ENCODE measurements around the gene ZNF496. TPM values are rescaled to one million over a fixed set of nuclear protein-coding genes. Genes with fewer than 3 reads are reported as not detected.
"Not testable (repeated sequence)": the region's sequence is repeated elsewhere in the genome, so short reads cannot be mapped to it uniquely, and the experiment has no call there.

The ZNF496 gene
- polyA plus RNA-seq, 1 donor, result 18.0 TPM

GRCh38 chr1:247370786-247371732 is 39.4 kb upstream of the ZNF496 start:
- Histone ChIP-seq H3K36me3 (ENCODE audit: control insufficient read depth, insufficient read depth, low read length) (no peaks in the 10 kb centered on the region), H3K27me3 (ENCODE audit: control insufficient read depth, insufficient read depth, low read length) (no peaks in the 10 kb centered on the region), H3K27ac (ENCODE audit: low read length) (no peak overlapping the region), H3K4me1 (ENCODE audit: control insufficient read depth, insufficient read depth, low read length) (no peaks in the 10 kb centered on the region), H3K9me3 (ENCODE audit: control insufficient read depth, low read depth, low read length) (no peaks in the 10 kb centered on the region), H3K4me3 (ENCODE audit: low read length) (no peak overlapping the region)
- no CpG with 5 or more reads among the region's 16 CpGs for WGBS (ENCODE audit: insufficient coverage, low lambda C conversion rate)
- DNase-seq, result no peak

GRCh38 chr1:247368490-247369145 is 37.0 kb upstream of the ZNF496 start:
- no peak for DNase-seq
- H3K4me1 ChIP-seq (ENCODE audit: control insufficient read depth, insufficient read depth, low read length), result no peaks in the 10 kb centered on the region
- H3K4me3 ChIP-seq (ENCODE audit: low read length), result no peak overlapping the region
- no peaks in the 10 kb centered on the region for H3K9me3 ChIP-seq (ENCODE audit: control insufficient read depth, low read depth, low read length)
- H3K27me3 ChIP-seq (ENCODE audit: control insufficient read depth, insufficient read depth, low read length), result no peaks in the 10 kb centered on the region
- no peaks in the 10 kb centered on the region for H3K36me3 ChIP-seq (ENCODE audit: control insufficient read depth, insufficient read depth, low read length)
- WGBS (ENCODE audit: insufficient coverage, low lambda C conversion rate), result no CpG with 5 or more reads among the region's 7 CpGs
- H3K27ac ChIP-seq (ENCODE audit: low read length), result no peak overlapping the region

GRCh38 chr1:247367786-247368422 is 36.2 kb upstream of the ZNF496 start:
- Histone ChIP-seq H3K27ac (ENCODE audit: low read length) (no peak overlapping the region), H3K27me3 (ENCODE audit: control insufficient read depth, insufficient read depth, low read length) (no peaks in the 10 kb centered on the region)
- 73% methylated on average over 3 of the region's 6 CpGs for WGBS (ENCODE audit: insufficient coverage, low lambda C conversion rate)

GRCh38 chr1:247366926-247367645 is 35.4 kb upstream of the ZNF496 start:
- no peaks in the 10 kb centered on the region for H3K36me3 ChIP-seq (ENCODE audit: control insufficient read depth, insufficient read depth, low read length)
- H3K27ac ChIP-seq (ENCODE audit: low read length), result no peak overlapping the region
- H3K27me3 ChIP-seq (ENCODE audit: control insufficient read depth, insufficient read depth, low read length), result no peaks in the 10 kb centered on the region
- H3K4me1 ChIP-seq (ENCODE audit: control insufficient read depth, insufficient read depth, low read length), result no peaks in the 10 kb centered on the region
- H3K9me3 ChIP-seq (ENCODE audit: control insufficient read depth, low read depth, low read length), result no peaks in the 10 kb centered on the region
- DNase-seq, result no peak
- no CpG with 5 or more reads among the region's 4 CpGs for WGBS (ENCODE audit: insufficient coverage, low lambda C conversion rate)
- H3K4me3 ChIP-seq (ENCODE audit: low read length), result no peak overlapping the region

More at GRCh38 chr1:247367786-247368422, 36.2 kb upstream of the ZNF496 start:
- Histone ChIP-seq H3K9me3 (ENCODE audit: control insufficient read depth, low read depth, low read length) (no peaks in the 10 kb centered on the region), H3K36me3 (ENCODE audit: control insufficient read depth, insufficient read depth, low read length) (no peaks in the 10 kb centered on the region), H3K4me3 (ENCODE audit: low read length) (no peak overlapping the region), H3K4me1 (ENCODE audit: control insufficient read depth, insufficient read depth, low read length) (no peaks in the 10 kb centered on the region)
- DNase-seq, result no peak

- not testable (repeated sequence) for H3K27ac ChIP-seq (ENCODE audit: low read length); H3K4me1 ChIP-seq (ENCODE audit: control insufficient read depth, insufficient read depth, low read length); H3K4me3 ChIP-seq (ENCODE audit: low read length); DNase-seq; H3K27me3 ChIP-seq (ENCODE audit: control insufficient read depth, insufficient read depth, low read length); H3K36me3 ChIP-seq (ENCODE audit: control insufficient read depth, insufficient read depth, low read length); H3K9me3 ChIP-seq (ENCODE audit: control insufficient read depth, low read depth, low read length)
- WGBS (ENCODE audit: insufficient coverage, low lambda C conversion rate), result no CpG with 5 or more reads among the region's 1 CpG
These were observed 34.7 kb upstream of the ZNF496 start for GRCh38 chr1:247366345-247366744.

GRCh38 chr1:247365023-247365422 is 33.4 kb upstream of the ZNF496 start:
- 100% methylated on average over 2 of the region's 7 CpGs for WGBS (ENCODE audit: insufficient coverage, low lambda C conversion rate)
- H3K4me3 ChIP-seq (ENCODE audit: low read length), result no peak overlapping the region
- no peaks in the 10 kb centered on the region for H3K36me3 ChIP-seq (ENCODE audit: control insufficient read depth, insufficient read depth, low read length)
- no peak for DNase-seq
- H3K27ac ChIP-seq (ENCODE audit: low read length), result no peak overlapping the region
- H3K27me3 ChIP-seq (ENCODE audit: control insufficient read depth, insufficient read depth, low read length), result peaks cover 9% of the 10 kb centered on the region
- H3K4me1 ChIP-seq (ENCODE audit: control insufficient read depth, insufficient read depth, low read length), result no peaks in the 10 kb centered on the region
- H3K9me3 ChIP-seq (ENCODE audit: control insufficient read depth, low read depth, low read length), result no peaks in the 10 kb centered on the region

GRCh38 chr1:247363000-247363399 is 31.3 kb upstream of the ZNF496 start:
- H3K4me3 ChIP-seq (ENCODE audit: low read length); DNase-seq; H3K4me1 ChIP-seq (ENCODE audit: control insufficient read depth, insufficient read depth, low read length); H3K27ac ChIP-seq (ENCODE audit: low read length); H3K36me3 ChIP-seq (ENCODE audit: control insufficient read depth, insufficient read depth, low read length); H3K9me3 ChIP-seq (ENCODE audit: control insufficient read depth, low read depth, low read length): not testable (repeated sequence)
- peaks cover 20% of the 10 kb centered on the region for H3K27me3 ChIP-seq (ENCODE audit: control insufficient read depth, insufficient read depth, low read length)
- no CpG with 5 or more reads among the region's 1 CpG for WGBS (ENCODE audit: insufficient coverage, low lambda C conversion rate)

GRCh38 chr1:247362153-247362552 is 30.5 kb upstream of the ZNF496 start:
- H3K27ac ChIP-seq (ENCODE audit: low read length), result no peak overlapping the region
- no peak overlapping the region for H3K4me3 ChIP-seq (ENCODE audit: low read length)
- H3K27me3 ChIP-seq (ENCODE audit: control insufficient read depth, insufficient read depth, low read length), result peaks cover 26% of the 10 kb centered on the region
- H3K9me3 ChIP-seq (ENCODE audit: control insufficient read depth, low read depth, low read length), result no peaks in the 10 kb centered on the region
- H3K4me1 ChIP-seq (ENCODE audit: control insufficient read depth, insufficient read depth, low read length), result no peaks in the 10 kb centered on the region
- DNase-seq, result no peak
- no peaks in the 10 kb centered on the region for H3K36me3 ChIP-seq (ENCODE audit: control insufficient read depth, insufficient read depth, low read length)
- 60% methylated on average over 1 of the region's 5 CpGs for WGBS (ENCODE audit: insufficient coverage, low lambda C conversion rate)

GRCh38 chr1:247360991-247361731 is 29.5 kb upstream of the ZNF496 start:
- H3K4me3 ChIP-seq (ENCODE audit: low read length), result no peak overlapping the region

More at GRCh38 chr1:247360991-247361731, 29.5 kb upstream of the ZNF496 start:
- peaks cover 34% of the 10 kb centered on the region for H3K27me3 ChIP-seq (ENCODE audit: control insufficient read depth, insufficient read depth, low read length)
- no peaks in the 10 kb centered on the region for H3K4me1 ChIP-seq (ENCODE audit: control insufficient read depth, insufficient read depth, low read length)
- no CpG with 5 or more reads among the region's 11 CpGs for WGBS (ENCODE audit: insufficient coverage, low lambda C conversion rate)
- H3K9me3 ChIP-seq (ENCODE audit: control insufficient read depth, low read depth, low read length), result no peaks in the 10 kb centered on the region
- no peaks in the 10 kb centered on the region for H3K36me3 ChIP-seq (ENCODE audit: control insufficient read depth, insufficient read depth, low read length)
- DNase-seq, result peak in 1 of 2 donors; percentile 25
- no peak overlapping the region for H3K27ac ChIP-seq (ENCODE audit: low read length)
